Right atrium auricular region (tissue), 2 donors: Measurements from ENCODE around the gene LCN10. TPM values are rescaled to one million over a fixed set of nuclear protein-coding genes. Genes with fewer than 3 reads are reported as not detected.

Source experiments
- DNase-seq: peaks from one replicate; pipeline ENCODE4 v3.0.0-alpha.2; 2019; ENCODE audit warnings: low spot score
- H3K27ac ChIP-seq, 2 donors: fragments of 200-600 bp; sonication (generic); 1 replicate in 1 of 2; 2 replicates in 1 of 2; pipeline ENCODE4 v1.5.1; 2016 to 2019
- H3K27me3 ChIP-seq, 2 donors: fragments of 200-600 bp; sonication (generic); one replicate each; pipeline versions ENCODE4 v1.5.1 to v1.6.0; 2017 to 2019
- H3K36me3 ChIP-seq: fragments of 200-600 bp; sonication (generic); one replicate; pipeline ENCODE4 v1.5.1; 2016
- H3K4me1 ChIP-seq, 2 donors: fragments of 200-600 bp; sonication (generic); one replicate each; pipeline versions ENCODE4 v1.5.1 to v1.6.0; 2017 to 2019
- H3K4me3 ChIP-seq, 2 donors: fragments of 200-600 bp; sonication (generic); 1 replicate in 1 of 2; 2 replicates in 1 of 2; pipeline ENCODE4 v1.5.1; 2017 to 2019; ENCODE audit warnings: mild to moderate bottlenecking in 1 of 2, moderate library complexity in 1 of 2
- H3K9me3 ChIP-seq, 2 donors: fragments of 200-600 bp; sonication (generic); one replicate each; pipeline ENCODE4 v1.5.1; 2019
- total RNA-seq, 2 donors: library from RNA; depleted of rRNA; stranded (reverse); fragments of >200 nt; gene quantifications; one replicate each; pipeline ENCODE4 v1.1.0, GENCODE V29; 2016
- TF ChIP-seq, protein P1 (sequence below), 2 donors: fragments of 200-600 bp; sonication (generic); IDR thresholded peaks; one replicate each; pipeline ENCODE4 v1.5.1; 2019; ENCODE audit warnings: antibody characterized with exemption in 2 of 2

Gene LCN10
- total RNA-seq, 2 donors from 2014 or later, result 4.5 to 8.8 TPM

DNA sequence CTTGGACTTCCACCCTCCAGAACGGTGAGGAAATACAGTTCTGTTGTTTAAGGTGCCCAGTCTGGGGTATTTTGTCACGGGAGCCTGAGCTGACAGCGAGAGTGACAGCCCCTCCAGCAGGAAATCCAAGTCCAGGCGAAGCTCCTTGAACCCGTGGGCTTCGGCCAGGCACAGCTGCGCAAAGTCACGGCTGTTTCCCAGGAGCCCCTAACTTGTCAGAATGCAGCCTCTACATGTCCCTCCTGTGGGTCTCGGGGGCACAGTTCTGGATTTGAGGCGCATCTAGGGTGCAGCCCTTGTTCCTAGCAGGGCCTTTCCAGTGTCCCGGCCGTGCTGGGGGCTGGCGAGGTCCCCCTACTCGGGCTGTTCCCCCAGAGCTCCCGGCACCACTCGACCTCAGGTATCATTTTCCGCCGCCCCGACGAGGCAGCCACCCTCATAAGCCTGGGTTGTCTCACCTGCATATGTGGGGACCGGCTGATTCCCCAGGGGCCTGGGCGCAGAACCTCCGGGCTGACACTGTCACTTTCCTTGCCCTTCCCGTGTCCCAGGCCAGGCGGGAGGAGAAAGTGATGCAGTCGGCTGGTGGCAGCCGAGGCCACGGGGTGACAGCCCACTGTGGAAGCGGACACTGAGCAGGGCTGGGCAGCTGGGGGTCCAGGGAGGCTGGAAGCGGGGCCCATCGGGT is 10.8 kb upstream of the LCN10 start:
- TF ChIP-seq, protein P1, sequence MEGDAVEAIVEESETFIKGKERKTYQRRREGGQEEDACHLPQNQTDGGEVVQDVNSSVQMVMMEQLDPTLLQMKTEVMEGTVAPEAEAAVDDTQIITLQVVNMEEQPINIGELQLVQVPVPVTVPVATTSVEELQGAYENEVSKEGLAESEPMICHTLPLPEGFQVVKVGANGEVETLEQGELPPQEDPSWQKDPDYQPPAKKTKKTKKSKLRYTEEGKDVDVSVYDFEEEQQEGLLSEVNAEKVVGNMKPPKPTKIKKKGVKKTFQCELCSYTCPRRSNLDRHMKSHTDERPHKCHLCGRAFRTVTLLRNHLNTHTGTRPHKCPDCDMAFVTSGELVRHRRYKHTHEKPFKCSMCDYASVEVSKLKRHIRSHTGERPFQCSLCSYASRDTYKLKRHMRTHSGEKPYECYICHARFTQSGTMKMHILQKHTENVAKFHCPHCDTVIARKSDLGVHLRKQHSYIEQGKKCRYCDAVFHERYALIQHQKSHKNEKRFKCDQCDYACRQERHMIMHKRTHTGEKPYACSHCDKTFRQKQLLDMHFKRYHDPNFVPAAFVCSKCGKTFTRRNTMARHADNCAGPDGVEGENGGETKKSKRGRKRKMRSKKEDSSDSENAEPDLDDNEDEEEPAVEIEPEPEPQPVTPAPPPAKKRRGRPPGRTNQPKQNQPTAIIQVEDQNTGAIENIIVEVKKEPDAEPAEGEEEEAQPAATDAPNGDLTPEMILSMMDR (IDR thresholded peaks at IDR 0.05), result no peak
- no peak for DNase-seq
- no peak overlapping the region for H3K27ac ChIP-seq

DNA sequence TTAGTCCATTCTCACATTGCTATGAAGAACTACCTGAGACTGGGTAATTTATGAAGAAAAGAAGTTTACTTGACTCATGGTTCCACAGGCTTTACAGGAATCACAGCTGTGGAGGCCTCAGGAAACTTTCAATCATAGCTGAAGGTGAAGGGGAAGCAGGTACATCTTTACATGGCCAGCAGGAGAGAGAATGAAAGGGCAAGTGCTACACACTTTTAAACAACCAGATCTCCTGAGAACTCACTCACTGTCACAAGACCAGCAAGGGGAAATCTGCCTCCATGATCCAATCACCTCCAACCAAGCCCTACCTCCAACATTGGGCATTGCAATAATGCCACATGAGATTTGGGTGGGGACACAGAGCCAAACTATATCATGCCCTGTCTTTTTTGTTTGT is 9.1 kb upstream of the LCN10 start:
- Histone ChIP-seq H3K27ac (no peak overlapping the region), H3K4me1 (peaks cover 0 to 23% of the 10 kb centered on the region in 2 donors), H3K36me3 (no peaks in the 10 kb centered on the region), H3K4me3 (no peak overlapping the region), H3K27me3 (no peaks in the 10 kb centered on the region), H3K9me3 (peaks cover 0 to 11% of the 10 kb centered on the region in 2 donors)
- TF ChIP-seq, protein P1 (IDR thresholded peaks at IDR 0.05), result no peak
- no peak for DNase-seq

More for the DNA sequence above, 10.8 kb upstream of the LCN10 start:
- H3K4me1 ChIP-seq, result peaks cover 0 to 19% of the 10 kb centered on the region in 2 donors
- no peak overlapping the region for H3K4me3 ChIP-seq
- no peaks in the 10 kb centered on the region for H3K27me3 ChIP-seq
- H3K9me3 ChIP-seq, result peaks cover 0 to 11% of the 10 kb centered on the region in 2 donors
- no peaks in the 10 kb centered on the region for H3K36me3 ChIP-seq

DNA sequence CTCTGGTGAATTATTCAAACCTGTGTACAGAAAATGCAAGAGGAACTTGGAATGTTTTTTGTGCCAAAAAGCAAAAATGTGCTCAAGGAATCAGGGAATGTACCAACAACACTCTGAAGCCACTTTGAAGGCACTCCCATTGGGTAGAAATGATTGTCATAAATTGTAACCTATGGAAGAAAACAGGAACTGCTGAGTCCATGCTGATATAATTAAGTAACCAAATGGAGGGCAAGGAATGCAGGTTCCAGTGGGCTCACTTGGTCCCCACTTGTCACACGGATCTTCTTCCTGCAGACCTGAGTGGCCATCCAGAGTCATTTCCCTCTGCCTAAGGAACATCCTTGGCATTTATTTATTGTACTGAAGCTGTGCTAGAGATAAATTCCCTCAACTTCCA is 8.5 kb upstream of the LCN10 start:
- peaks cover 0 to 23% of the 10 kb centered on the region in 2 donors for H3K4me1 ChIP-seq
- H3K4me3 ChIP-seq, result no peak overlapping the region
- H3K9me3 ChIP-seq, result peaks cover 0 to 9% of the 10 kb centered on the region in 2 donors
- H3K27me3 ChIP-seq, result no peaks in the 10 kb centered on the region
- TF ChIP-seq, protein P1 (IDR thresholded peaks at IDR 0.05), result no peak
- no peak overlapping the region for H3K27ac ChIP-seq
- H3K36me3 ChIP-seq, result no peaks in the 10 kb centered on the region
- no peak for DNase-seq

DNA sequence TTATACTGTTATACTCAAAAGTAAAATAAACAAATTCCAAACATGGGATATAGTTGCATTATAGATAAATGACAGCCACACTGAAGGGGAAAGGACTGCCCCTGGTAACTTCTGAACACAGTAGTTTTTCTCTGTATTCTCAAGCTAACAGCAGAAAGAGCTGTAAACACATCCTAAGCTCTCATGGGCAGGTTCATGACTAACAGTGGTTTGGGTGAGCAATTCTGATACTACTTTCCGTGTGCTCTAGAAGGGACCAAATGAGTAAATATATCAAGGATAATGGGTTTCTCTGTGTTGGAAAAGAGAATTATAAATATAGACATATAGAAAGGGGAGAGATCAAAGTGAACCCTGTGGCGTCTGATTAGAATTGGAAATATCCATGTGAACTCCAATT is 7.8 kb upstream of the LCN10 start:
- peaks cover 0 to 23% of the 10 kb centered on the region in 2 donors for H3K4me1 ChIP-seq
- H3K27me3 ChIP-seq, result no peaks in the 10 kb centered on the region
- peaks cover 0 to 5% of the 10 kb centered on the region in 2 donors for H3K9me3 ChIP-seq
- H3K4me3 ChIP-seq, result no peak overlapping the region
- DNase-seq, result no peak
- TF ChIP-seq, protein P1 (IDR thresholded peaks at IDR 0.05), result no peak
- H3K27ac ChIP-seq, result peak overlapping the region in 1 of 2 donors; percentile 35
- H3K36me3 ChIP-seq, result no peaks in the 10 kb centered on the region

DNA sequence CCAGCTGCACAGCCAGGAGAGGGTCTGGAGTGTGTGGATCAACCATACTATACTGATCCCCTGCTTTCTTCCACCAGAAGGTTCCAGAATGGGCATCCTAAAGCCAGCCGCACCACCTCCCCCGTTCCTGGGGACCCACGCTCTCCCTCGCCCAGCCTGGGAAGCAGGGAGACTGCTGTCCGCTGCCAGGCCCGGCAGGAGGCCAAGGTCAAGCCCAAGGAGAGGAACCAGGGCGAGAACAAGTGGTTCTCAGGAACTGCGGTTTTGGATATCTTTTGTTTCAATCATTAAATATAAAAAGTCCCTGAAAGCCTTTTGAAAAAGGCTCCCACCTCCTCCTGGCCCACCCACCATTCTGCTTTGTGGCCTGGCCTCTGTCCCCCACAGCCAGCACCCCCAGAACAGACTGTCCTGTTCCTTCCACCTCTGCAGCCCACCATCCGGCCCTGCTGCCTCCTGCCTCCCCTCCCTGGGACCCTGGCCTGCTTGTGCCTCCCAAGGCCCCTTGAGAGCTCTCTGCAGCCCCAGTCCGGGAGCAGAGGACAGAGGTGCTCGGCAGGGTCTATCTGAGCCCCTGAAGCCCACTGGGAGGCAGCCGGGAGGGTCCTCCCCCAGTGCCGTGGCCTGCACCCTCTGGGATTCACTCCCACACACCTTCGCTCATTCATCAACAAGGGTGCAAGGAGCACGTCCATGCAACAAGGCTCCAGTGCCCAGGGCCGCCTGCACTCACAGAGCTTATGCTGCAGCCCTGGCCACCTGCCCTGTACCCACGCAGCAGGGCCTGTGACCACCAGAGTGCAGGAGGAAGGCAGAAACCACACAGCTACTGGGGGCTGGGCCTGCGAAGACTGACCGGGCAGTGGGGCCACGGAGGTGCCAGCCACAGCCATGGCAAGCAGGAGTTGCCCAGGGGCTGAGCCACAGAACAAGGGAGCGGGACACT is 6.2 kb upstream of the LCN10 start:
- Histone ChIP-seq H3K36me3 (no peaks in the 10 kb centered on the region), H3K4me3 (no peak overlapping the region), H3K4me1 (peaks cover 0 to 23% of the 10 kb centered on the region in 2 donors), H3K9me3 (peaks cover 0 to 3% of the 10 kb centered on the region in 2 donors), H3K27me3 (no peaks in the 10 kb centered on the region), H3K27ac (peak overlapping the region in 1 of 2 donors; percentile 40)
- TF ChIP-seq, protein P1 (IDR thresholded peaks at IDR 0.05), result no peak
- DNase-seq, result no peak
